ENCODE data around the gene SMYD3. TPM values are rescaled to one million over a fixed set of nuclear protein-coding genes. Genes with fewer than 3 reads are reported as not detected.

Gene SMYD3
- total RNA-seq, 1 donor from 2014 or later, result 34.9 TPM

GRCh38 chr1:245807306-245807705 is 699.8 kb downstream of the SMYD3 start:
- Mint-ChIP-seq H3K27me3 (ENCODE audit: low read depth) (no peaks in the 10 kb centered on the region), H3K36me3 (no peaks in the 10 kb centered on the region), H3K9me3 (no peaks in the 10 kb centered on the region), H3K27ac (no peak overlapping the region), H3K4me1 (peaks cover 16% of the 10 kb centered on the region), H3K4me3 (no peak overlapping the region)
- no peak for TF ChIP-seq CTCF (IDR thresholded peaks at IDR 0.05; ENCODE audit: unreplicated experiment)
- DNase-seq (ENCODE audit: low spot score in 2 of 2, unreplicated experiment in 2 of 2), result no peak

GRCh38 chr1:245805532-245805931 is 701.5 kb downstream of the SMYD3 start:
- Mint-ChIP-seq H3K36me3 (no peaks in the 10 kb centered on the region), H3K9me3 (no peaks in the 10 kb centered on the region), H3K4me1 (peaks cover 15% of the 10 kb centered on the region), H3K4me3 (no peak overlapping the region), H3K27ac (no peak overlapping the region), H3K27me3 (ENCODE audit: low read depth) (no peaks in the 10 kb centered on the region)
- no peak for TF ChIP-seq CTCF (IDR thresholded peaks at IDR 0.05; ENCODE audit: unreplicated experiment)
- no peak for DNase-seq (ENCODE audit: low spot score in 2 of 2, unreplicated experiment in 2 of 2)

- peaks cover 11% of the 10 kb centered on the region for H3K4me1 Mint-ChIP-seq
- H3K27me3 Mint-ChIP-seq (ENCODE audit: low read depth), result no peaks in the 10 kb centered on the region
- no peak for TF ChIP-seq CTCF (IDR thresholded peaks at IDR 0.05; ENCODE audit: unreplicated experiment)
- H3K36me3 Mint-ChIP-seq, result no peaks in the 10 kb centered on the region
- DNase-seq (ENCODE audit: low spot score in 2 of 2, unreplicated experiment in 2 of 2), result no peak
- H3K27ac Mint-ChIP-seq, result no peak overlapping the region
- no peaks in the 10 kb centered on the region for H3K9me3 Mint-ChIP-seq
- no peak overlapping the region for H3K4me3 Mint-ChIP-seq
These were observed 702.4 kb downstream of the SMYD3 start for GRCh38 chr1:245804696-245805095.

- peaks cover 14% of the 10 kb centered on the region for H3K4me1 Mint-ChIP-seq
- no peak for DNase-seq (ENCODE audit: low spot score in 2 of 2, unreplicated experiment in 2 of 2)
- no peaks in the 10 kb centered on the region for H3K27me3 Mint-ChIP-seq (ENCODE audit: low read depth)
- TF ChIP-seq CTCF (IDR thresholded peaks at IDR 0.05; ENCODE audit: unreplicated experiment), result no peak
- no peak overlapping the region for H3K4me3 Mint-ChIP-seq
- H3K27ac Mint-ChIP-seq, result no peak overlapping the region
- H3K36me3 Mint-ChIP-seq, result no peaks in the 10 kb centered on the region
- H3K9me3 Mint-ChIP-seq, result no peaks in the 10 kb centered on the region
These were observed 703.4 kb downstream of the SMYD3 start for GRCh38 chr1:245803666-245804037.

GRCh38 chr1:245802941-245803665 is 704.0 kb downstream of the SMYD3 start:
- H3K27me3 Mint-ChIP-seq (ENCODE audit: low read depth), result no peaks in the 10 kb centered on the region
- DNase-seq (ENCODE audit: low spot score in 2 of 2, unreplicated experiment in 2 of 2), result no peak
- no peak overlapping the region for H3K27ac Mint-ChIP-seq
- no peak overlapping the region for H3K4me3 Mint-ChIP-seq
- peaks cover 13% of the 10 kb centered on the region for H3K4me1 Mint-ChIP-seq
- no peaks in the 10 kb centered on the region for H3K9me3 Mint-ChIP-seq
- TF ChIP-seq CTCF (IDR thresholded peaks at IDR 0.05; ENCODE audit: unreplicated experiment), result no peak
- H3K36me3 Mint-ChIP-seq, result no peaks in the 10 kb centered on the region

Measured in mesothelial cell of epicardium (in vitro differentiated cells).